GM12864 (cell line): ENCODE data around the gene GSTO2.

ENCODE experiments used
- DNase-seq: peaks from one replicate; pipeline ENCODE4 v3.0.0-alpha.2; 2011; ENCODE audit warnings: low read depth
- H3K4me3 ChIP-seq: 2 replicates; pipeline ENCODE4 v1.5.1; 2011; ENCODE audit warnings: mild to moderate bottlenecking, low read depth, low read length, control low read depth
- CTCF ChIP-seq: IDR thresholded peaks from 2 replicates; pipeline ENCODE4 v1.5.1; 2011; ENCODE audit warnings: low read depth, mild to moderate bottlenecking, moderate library complexity, low read length, control low read depth, inconsistent platforms; ENCODE audit errors: missing control alignments

GSTO2 gene

GRCh38 chr10:104330168-104331110 is 61.5 kb downstream of the GSTO2 start:
- no peak for TF ChIP-seq CTCF
- no peak for DNase-seq
- no peak overlapping the region for H3K4me3 ChIP-seq

GRCh38 chr10:104331208-104331838 is 62.3 kb downstream of the GSTO2 start:
- no peak overlapping the region for H3K4me3 ChIP-seq
- no peak for TF ChIP-seq CTCF
- DNase-seq: no peak

GRCh38 chr10:104332243-104333031 is 63.5 kb downstream of the GSTO2 start:
- no peak for DNase-seq
- no peak for TF ChIP-seq CTCF
- no peak overlapping the region for H3K4me3 ChIP-seq

GRCh38 chr10:104333032-104333727 is 64.2 kb downstream of the GSTO2 start:
- DNase-seq: no peak
- no peak for TF ChIP-seq CTCF
- no peak overlapping the region for H3K4me3 ChIP-seq

- H3K4me3 ChIP-seq: no peak overlapping the region
- TF ChIP-seq CTCF: no peak
- DNase-seq: no peak
Measured at GRCh38 chr10:104333728-104334373, 64.9 kb downstream of the GSTO2 start.

GRCh38 chr10:104334561-104334960 is 65.6 kb downstream of the GSTO2 start:
- no peak for TF ChIP-seq CTCF
- DNase-seq: no peak
- no peak overlapping the region for H3K4me3 ChIP-seq
